GM21423 (cell line): ENCODE data around the gene GMDS.
"Not testable (repeated sequence)": the region's sequence is repeated elsewhere in the genome, so short reads cannot be mapped to it uniquely, and the experiment has no call there.

Source experiments
- ATAC-seq: cut with Tn5 transposase; IDR thresholded peaks from one replicate; pipeline ENCODE4 v1.9.1; 2021; ENCODE audit warnings: mild to moderate bottlenecking, moderate library complexity; ENCODE audit not compliant: unreplicated experiment

Gene GMDS

GRCh38 chr6:1845543-1845942 lies 399.9 kb downstream of the GMDS start:
- ATAC-seq: not testable (repeated sequence)

DNA sequence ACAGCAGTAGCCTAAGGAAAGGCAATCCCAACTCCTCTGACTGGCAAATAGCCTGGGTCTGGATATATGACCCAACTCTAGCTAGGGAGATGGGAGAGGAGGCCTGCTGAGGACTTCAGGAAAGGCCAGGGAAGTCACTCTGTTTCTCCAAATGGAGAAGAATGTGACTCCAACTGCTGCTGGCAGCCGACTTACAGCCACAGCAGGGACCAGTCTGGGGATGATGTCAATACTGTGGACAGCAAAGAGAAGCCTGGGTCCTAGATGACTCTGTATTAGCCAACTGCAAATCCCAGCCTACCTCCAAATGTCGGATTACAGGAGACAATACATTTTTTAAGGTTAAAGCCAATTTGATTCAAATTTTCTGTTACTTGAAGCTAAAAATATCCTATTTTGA lies 403.1 kb downstream of the GMDS start:
- ATAC-seq: no peak

- ATAC-seq: no peak
Observed at GRCh38 chr6:1841136-1841535, 404.3 kb downstream of the GMDS start.

GRCh38 chr6:1840491-1841121 lies 404.8 kb downstream of the GMDS start:
- ATAC-seq: no peak

DNA sequence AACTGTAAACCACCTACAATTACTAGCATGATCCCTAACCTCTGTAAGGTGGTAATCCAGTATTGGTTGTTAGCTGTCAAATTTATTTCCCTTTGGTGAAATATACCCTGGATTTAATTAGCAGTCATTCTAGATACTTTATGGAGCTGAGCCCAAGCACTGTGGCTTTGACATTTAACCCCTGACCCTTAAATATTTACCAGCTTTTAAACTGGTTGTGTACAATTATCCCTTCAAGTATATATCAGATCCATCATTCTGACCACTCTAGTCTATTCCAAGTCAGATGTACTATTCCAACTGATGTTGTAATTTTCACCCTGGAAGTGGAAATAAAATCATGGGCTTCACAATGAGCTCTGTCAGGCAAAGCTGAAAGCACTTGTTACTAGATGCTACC lies 406.0 kb downstream of the GMDS start:
- ATAC-seq: no peak

- ATAC-seq: no peak
Observed at GRCh38 chr6:1838604-1839213, 406.7 kb downstream of the GMDS start.

GRCh38 chr6:1837826-1838225 lies 407.6 kb downstream of the GMDS start:
- no peak for ATAC-seq

- ATAC-seq: no peak
Observed at GRCh38 chr6:1836690-1837089, 408.7 kb downstream of the GMDS start.

DNA sequence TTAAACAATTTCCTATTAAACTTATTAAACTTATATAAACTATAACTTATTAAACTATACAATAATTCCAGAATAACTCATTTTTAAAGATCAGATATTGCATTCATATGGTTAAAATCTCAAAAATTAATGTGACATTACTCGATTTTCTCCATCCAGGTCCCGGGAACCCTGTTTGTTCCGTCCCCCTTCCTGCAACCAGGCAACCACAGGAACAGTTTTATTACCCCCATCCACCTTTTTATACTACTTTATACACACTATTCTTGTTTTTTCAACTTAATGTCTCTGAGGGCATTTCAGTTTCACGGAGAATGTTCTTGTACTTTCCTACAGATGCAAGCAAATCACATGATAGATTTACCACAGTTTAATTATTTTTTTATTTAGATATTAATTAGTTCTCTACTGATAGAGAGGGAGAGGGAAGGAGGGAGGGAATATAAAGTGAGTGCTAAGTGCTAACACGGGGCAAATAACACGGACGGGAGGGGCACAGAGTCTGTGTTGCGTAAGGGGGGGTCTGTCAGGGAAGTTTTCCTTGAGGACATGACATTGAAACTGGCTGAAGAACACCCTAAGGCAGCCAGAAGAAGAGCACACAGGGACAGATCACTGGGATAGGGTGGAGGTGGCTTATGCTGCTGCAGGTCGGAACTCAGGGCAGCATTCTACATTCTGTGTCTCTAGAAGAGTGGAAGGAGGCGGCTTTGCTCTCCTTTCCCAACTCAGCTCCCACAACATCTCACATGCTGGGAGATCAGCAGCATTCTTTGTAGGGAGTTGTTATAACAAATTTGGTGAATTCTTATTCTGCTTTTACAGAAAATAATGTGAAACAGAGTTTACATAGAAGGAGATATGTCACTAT lies 410.5 kb downstream of the GMDS start:
- ATAC-seq: no peak

- ATAC-seq: no peak
Observed at GRCh38 chr6:1834207-1834606, 411.2 kb downstream of the GMDS start.

- ATAC-seq: no peak
Observed at GRCh38 chr6:1832844-1833787, 412.3 kb downstream of the GMDS start.

GRCh38 chr6:1832358-1832757 lies 413.0 kb downstream of the GMDS start:
- ATAC-seq: no peak

DNA sequence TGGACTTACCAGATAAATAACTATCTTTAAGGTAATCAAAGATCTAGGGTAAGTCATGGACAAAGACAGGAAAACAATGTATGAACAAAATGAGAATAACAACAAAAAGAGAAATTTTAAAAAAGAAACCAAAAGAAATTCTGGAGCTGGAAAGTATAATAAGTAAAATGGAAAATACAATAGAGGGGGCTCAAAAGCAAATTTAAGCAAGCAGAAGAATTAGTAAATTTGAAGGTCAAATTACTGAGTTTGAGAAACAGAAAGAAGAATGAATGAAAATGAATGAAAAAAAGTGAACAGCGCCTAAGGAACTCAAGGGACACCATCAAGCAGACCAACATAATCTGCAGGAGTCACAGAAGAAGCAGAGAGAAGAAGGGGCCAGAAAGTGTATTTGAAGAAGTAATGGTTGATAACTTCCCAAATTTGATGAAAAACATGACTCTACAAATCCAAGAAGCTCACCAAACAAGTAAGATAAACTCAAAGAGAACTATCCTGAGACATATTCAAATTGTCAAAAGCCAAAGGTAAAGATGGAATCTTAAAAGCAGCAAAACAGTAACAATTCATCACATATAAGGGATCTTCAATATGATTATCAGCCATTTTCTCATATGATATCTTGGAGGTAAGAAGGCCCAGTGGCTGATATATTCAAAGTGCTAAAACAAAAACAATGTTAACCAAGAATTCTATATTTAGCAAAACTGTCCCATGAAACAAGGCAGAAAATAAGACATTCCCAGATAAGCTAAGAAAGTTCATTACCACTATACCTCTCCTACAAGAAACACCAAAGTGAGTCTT lies 417.2 kb downstream of the GMDS start:
- ATAC-seq: no peak

DNA sequence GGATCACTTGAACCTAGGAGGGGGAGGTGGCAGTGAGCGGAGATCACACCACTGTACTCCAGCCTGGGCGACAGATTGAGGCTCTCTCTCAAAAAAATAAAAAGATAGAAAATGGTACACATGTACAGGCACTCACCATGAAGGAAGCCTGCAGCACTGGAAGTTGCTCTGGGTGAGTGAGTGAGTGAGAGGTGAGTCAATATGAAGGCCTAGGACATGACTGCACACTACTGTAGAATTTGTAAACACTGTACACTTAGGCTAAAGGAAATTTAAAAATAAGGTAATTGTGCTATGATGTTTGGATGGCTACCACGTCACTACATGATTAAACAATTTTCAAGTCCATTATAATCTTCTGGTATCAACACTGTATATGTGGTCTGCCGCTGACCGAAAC lies 419.5 kb downstream of the GMDS start:
- ATAC-seq: no peak

DNA sequence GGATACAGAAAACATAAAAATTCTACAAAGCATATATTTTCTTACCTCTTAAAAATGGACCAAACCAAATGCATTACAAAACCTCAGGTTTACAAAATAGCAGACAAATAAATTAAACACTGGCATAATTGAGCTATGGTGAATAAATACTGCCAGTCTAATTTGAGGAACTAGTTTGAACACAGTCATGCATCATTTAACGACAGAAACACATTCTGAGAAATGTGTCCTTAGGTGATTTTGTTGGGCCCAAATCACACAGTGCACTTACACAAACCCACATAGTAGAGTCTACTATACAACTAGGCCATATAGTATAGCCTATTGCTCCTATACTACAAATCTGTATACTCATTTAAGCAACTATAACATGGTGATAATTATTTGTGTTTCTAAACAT lies 420.1 kb downstream of the GMDS start:
- no peak for ATAC-seq

DNA sequence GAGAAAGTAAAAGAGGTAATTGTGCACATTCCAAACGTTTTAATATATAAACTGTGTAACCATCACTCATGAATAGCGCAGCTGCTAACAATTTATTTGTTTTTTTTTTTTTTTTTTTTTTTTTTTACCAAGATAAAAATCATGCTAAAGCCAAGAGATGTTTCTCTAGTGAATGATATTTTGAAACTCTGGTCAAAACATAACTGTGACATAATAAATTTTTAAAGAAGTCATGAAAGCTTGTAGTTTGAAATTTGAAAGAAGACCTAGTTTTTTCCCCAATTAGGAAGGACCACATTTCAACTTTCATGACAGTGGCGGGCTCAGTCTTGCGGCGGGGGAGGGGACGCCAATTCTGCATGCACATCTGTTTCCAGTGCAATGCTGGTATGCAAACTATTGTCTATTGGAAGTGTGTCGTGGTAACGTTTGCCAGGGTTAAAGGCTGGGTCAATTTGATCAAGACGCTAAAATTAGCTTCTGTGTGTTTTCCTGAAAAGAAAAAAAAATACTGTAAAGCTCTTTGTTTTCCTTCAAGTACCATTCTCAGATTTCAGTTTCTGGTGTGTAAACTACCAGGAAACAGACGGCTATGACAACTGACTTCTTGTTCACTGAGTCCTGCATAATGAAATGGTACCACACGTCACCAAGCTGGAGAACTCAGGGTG lies 423.8 kb downstream of the GMDS start:
- ATAC-seq: no peak

DNA sequence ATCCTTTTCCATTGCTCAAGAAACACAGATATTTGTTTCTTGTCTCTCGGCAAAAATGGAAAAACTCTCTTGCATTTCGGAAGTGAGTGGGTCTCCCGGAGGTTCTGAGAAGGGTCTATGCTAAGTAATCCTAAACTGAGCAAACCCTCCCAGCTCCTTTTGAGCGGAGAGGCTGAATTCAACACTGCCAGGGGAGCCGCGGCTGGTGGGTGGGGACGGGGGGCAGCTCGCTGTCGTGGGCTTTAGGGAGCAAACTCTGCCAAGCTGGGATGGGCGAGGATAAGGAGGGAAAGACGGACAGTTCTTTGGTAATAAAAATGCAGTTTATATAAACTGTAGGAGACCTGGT lies 424.3 kb downstream of the GMDS start:
- ATAC-seq: no peak

- ATAC-seq: no peak
Observed at GRCh38 chr6:1820714-1821113, 424.7 kb downstream of the GMDS start.

DNA sequence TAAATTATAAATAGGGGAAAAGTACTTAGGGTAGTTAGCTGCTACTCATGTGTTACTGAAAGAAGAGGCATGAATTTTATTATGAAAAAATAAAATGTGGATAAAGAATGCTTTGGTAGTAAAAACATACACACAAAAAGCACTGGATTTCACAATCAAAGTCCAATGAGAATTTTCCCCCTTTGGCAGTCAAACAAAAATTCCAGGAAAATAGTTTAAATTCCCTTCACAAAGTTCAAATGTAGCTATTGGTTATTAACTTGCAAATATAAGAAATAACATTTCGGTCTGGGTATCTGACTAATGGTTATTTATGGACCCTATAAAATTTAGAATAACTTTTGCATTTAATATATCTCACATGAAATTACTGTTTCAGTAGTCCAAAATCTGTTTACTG lies 425.2 kb downstream of the GMDS start:
- ATAC-seq: no peak

- no peak for ATAC-seq
Observed at GRCh38 chr6:1819007-1819406, 426.4 kb downstream of the GMDS start.
